Globus pallidus (tissue), 1 donor: Measurements from ENCODE around the gene TMEM92.
"Not testable (repeated sequence)": the region's sequence is repeated elsewhere in the genome, so short reads cannot be mapped to it uniquely, and the experiment has no call there.

ENCODE experiments used
- DNase-seq: peaks from one replicate; pipeline ENCODE4 v3.0.0-alpha.2; 2015; ENCODE audit warnings: low spot score

TMEM92 gene

DNA sequence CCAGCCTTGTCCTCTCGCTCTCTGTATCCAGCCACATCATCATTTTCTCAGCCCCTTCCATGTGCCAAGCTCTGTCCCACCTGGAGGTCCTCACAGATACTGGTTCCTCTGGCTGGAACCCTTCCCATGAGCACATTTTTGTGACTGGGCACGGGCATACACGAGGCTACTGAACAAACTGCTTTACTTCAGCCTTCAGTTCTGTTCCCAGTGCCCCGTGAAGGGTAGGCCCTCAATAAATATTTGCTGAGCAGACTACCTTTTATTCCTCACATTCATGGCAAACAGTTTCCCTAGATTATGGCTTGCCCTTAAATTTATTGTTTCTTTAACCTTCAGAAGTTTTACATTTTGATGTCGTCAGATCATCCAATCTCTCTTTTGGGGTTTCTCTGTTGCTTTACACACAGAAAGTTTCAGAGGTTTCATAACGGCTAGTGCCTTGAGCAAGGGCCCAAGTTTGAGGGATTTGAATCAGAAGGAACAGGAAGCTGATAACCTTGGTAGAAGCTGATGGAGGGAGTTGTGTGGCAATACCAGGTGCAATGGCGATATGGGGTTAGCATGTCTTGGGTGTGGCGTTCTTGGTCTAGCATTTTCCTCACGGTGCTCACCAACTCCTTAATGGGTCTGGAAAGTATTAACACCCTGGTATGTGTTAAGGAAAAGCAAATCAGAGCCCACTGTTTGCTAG is 27.8 kb downstream of the TMEM92 start:
- no peak for DNase-seq

DNA sequence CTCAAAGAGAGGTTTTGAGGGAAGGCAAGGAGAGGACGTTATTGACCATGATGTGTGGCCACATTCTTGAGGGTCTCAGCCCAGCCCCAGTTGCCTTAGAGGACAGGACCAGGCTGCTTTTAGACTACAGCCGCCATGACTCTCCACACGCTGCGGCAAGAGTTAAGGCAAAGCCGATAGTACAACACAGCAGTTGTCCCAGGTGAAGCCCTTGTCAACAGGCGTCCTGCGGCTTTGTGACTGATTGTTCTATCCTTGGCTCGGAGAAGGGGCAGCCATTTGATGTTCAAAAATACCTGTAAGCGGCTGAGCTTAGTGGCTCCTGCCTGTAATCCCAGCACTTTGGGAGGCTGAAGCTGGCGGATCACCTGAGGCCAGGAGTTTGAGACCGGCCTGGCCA is 28.8 kb downstream of the TMEM92 start:
- no peak for DNase-seq

DNA sequence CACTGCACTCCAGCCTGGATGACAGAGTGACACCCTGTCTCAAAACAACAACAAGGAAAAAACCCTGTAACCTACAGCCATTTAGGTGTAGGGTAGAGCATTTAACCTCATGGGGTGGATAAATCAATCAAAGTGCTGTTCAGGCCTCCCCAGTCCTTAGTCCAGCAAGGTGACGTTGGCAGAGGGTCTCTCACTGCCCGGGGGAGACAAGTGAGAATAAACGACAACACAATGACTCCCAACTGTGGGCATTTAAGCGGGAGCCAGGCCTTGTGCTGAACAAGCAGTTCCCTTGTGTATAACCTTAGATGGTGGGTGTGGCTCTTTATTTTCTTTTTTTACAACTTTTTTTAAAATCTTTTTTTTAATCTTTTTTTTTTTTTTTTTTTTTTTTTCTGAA is 29.3 kb downstream of the TMEM92 start:
- DNase-seq, result no peak

DNA sequence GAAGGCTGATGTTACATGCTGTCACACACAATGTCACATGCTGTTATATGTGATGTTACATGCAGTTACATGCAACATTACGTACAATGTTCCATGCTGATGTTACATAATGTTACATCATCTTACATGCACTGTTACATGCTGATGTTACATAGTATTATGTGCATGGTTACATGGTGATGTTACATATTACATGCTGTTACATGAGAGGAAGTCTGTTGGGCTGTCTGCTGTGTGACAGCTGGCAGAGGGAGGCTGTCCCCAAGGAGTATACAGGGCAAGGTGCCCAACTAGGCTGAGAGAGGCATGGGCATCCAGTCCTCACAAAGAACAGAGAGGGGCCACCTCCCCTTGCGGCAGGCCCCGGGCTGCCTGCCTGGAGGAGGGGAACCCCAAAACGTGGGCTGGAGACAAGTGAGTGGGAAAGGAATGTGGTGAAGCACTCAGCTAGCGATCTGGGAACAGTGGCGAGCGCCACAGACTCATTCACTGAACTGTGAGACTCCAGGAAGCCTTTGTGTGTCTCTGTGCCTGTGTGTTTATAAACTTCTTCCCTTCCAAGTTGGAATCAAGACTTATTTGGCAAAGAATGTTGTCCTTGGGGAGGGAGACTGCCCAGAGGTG is 30.6 kb downstream of the TMEM92 start:
- no peak for DNase-seq

DNA sequence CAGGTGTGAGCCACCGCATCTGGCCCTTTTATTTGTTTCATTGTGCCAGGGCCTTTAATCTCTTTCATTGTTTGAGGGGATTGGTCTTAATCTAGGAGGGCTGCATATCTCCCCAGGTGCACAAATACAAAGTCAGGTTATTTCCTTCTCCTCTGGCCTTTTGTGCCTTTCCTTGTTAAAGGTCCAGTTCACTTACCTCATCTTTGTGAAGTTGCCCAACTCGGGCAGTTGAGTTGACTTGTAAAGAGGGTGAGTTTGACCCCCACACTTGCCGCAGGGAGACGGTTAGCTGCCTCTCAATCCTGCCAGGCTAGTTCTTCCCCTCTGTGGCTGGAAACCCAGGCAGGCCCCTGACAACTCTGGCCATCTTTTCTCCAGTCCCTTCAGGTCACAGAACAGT is 33.4 kb downstream of the TMEM92 start:
- DNase-seq, result no peak

DNA sequence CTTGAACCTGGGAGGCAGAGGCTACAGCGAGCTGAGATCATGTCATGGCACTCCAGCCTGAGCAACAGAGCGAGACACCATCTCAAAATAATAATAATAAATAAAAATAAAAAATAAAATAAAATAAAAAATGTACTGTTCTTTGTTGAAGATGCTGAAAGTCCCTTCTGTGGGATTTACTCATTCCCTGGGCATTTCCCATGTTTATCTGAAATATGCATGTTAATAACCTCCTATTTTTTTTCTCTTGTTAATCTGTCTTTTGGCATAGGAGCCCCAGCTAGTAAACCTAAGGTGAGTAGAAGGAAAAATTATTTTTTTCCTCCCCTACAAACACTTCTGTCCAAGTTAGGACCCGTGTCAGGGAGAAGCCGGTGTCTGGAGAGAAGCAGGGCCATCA is 34.4 kb downstream of the TMEM92 start:
- DNase-seq, result no peak

DNA sequence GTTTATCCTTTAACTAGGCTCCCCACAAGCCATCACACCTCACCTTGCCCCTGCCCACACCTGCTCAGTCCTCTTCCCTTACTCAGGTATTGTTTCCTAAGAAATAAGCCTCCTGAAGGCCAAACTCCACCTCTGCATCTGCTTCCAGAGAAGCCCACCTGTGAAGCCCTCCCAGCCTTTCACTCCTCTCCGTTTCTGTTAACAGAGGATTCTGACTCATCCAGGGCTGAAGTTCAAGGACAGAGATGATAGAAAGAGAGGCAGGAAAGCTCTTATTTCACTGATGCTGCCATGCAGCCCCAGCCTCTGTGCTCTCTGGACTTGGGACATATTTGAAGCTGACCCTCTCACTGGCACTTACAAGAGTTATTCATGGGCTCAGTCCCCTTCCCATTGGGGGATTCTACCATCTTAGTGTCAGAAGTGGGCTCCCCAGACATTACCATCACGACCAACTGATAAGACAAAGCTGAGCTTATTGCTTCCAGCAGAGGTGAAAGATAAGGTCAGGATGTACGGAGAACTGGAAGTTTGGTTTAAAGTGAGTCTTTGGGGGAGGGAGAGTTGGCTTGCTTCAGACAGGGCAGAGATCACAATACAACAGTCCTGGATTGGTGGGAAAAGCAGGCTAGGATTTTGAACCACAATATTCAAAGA is 36.3 kb downstream of the TMEM92 start:
- no peak for DNase-seq

DNA sequence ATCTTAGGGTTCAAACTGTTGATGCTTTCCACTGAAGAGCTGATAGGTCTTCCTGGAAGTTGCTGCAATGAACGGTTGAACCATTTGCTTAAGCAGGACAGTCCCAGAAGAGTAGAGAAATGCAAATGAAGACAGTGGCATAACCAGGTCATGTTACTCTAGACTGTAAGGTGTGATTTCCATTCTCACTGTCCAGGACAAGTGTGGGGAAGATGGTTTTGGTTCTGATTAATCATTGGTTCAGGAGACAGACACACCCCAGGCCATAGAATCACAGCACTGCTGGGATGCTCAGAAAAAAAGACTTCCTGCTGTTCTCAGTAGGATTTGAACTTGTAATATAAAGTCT is 36.8 kb downstream of the TMEM92 start:
- no peak for DNase-seq

DNA sequence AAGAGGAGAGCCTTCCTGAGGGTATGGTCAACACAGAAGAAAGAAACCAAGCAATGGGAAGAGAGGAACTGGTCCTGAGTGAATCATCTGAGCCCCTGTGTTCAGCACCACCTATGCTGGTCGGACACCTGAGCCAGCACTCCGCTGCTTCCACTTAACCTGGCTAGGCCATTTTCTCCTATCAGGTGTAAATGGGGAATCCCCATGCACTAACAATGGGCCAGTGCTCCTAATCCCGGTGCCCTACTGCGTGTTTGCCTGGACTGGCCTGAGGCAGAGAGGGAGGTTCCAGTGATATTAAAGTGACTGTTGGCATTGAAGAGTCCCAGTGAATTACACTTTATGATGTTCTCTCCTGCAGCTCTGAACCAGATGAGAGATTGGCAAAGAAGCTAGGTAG is 37.2 kb downstream of the TMEM92 start:
- DNase-seq, result no peak

DNA sequence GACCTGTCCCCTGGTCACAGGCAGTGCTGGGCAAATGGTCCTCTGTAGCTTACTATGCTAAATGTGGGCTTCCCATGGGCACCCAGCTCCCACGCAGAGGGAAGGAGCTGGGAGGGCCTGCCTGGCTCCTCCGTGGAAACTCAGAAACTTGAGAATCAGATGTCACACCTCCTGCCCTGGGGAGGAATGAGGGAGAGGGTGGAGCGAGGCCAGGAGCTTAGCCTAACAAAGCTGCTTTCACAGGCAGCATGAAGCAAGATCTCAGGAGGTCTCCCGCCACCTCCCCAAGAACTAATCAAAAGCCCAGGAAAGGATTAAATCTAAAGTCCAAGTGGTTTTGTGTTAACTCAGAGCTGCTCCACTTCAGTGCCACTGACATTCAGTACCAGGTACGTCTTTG is 38.0 kb downstream of the TMEM92 start:
- DNase-seq, result no peak

DNA sequence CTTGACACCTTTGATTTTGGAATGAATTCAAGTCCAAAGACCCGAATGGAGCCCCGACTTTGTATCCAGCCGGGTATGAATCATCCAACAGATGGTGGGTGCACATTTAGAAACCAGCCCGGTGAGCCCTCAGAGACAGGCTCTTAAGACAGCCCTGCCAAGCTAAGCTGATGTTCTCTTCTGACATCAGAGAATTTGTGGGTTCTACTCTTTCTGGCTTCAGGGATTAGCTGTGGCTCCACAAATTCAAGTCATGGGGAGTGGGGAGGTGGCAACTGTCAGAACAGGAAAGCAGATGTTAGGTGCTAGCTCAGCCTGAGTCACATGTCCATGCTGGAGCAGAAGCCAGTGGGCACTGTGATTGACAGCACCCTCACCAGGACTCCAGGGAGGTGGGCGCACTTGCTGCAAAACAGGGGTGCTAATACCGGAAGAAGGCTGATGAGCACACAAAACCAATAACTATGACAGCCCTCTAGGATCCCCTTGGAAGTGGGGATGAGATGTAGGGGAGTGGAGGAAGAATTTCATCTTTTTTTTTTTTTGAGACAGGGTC is 40.3 kb downstream of the TMEM92 start:
- DNase-seq, result no peak

DNA sequence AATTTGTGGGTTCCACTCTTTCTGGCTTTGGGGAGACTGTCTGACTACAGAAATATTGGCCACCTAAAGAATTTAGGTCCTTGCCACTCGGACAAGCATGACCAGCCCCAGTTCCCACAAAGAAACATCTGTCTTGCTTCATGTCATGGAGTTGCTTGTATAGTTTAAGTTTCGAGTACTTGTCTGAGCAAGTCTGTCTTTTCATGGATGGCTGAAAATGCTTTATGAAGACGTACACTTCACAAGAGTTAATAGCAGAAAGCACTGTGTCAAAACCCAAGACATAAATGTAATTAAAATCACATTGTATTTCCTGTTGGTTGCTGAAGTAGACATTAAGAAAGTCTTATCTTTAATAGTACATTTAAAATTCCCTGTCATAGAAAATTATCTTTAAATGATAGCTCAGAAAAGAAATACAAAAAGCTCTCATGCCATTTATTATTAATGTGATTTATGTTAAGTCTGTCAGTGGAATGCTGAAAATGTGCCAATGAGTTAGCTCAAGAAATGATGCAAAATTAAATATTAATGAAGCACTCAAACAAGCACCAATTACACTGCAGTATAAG is 41.8 kb downstream of the TMEM92 start:
- DNase-seq, result no peak

DNA sequence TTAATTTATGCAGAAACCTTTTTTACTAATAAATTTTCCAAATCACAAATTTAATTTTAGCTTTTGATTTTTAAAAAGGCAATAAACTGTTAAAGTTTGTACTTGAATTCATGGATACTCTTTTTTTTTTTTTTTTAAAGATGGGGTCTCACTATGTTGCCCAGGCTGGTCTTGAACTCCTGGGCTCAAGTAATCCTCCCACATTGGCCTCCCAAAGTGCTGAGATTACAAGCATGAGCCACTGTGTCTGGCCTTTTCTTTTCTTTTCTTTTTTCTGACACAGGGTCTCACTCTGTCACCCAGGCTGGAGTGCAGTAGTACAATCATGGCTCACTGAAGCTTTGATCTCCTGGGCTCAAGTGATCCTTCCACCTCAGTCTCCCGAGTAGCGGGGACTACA is 42.4 kb downstream of the TMEM92 start:
- not testable (repeated sequence) for DNase-seq

DNA sequence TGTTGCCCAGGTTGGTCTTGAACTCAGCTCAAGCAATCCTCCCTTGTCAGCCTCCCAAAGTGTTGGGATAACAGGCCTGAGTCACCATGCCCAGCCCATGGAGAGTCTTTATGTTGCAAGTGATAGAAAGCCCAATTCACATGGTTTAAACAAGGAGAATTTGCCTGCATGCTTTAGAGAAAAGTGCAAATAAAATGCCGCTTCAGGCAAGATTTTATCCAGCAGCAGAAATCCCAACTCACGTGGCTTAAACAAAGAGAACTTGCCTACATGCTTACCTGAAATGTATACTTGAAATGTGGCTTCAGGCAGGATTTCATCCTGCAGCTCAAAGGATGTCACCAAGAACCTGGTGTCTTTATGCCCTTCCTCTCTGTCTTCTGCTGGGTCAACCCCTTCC is 42.9 kb downstream of the TMEM92 start:
- no peak for DNase-seq

DNA sequence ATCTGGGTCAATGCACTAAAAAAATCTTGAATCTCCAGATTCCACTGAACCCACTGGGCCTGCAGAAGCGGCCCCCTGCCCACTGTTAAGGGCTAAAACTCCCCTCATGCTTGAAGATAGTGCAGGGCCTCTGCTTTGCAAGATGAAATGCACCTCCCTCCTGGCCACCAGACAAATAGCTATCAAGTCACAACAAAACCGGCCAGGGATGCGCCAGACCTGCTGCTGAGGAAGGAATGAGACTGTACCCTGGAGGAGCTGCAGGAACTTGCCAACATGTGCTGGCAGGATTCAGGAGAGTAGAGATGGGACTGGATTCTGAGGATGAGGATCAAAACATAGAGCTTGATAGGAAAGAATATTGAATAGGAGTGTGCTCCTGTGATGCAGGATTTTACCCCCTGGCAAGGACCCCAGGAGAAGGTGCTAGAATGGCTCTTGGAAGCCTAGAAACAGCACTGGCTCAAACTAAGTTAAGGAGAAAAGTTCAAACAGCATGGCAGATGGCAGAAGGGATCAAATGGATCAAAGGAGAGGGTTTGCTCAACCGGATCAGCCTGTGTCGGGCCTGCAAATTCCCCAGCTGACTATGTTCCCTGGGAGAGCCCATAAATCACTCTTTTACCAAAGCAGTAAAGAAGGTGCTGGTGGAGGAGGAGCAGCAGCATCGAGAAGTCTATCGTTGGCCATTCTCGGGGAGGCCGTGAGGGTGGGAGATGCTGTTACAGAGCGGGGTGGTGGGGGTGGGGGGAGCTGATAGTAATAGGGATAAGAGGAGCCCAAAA is 44.4 kb downstream of the TMEM92 start:
- DNase-seq, result no peak

DNA sequence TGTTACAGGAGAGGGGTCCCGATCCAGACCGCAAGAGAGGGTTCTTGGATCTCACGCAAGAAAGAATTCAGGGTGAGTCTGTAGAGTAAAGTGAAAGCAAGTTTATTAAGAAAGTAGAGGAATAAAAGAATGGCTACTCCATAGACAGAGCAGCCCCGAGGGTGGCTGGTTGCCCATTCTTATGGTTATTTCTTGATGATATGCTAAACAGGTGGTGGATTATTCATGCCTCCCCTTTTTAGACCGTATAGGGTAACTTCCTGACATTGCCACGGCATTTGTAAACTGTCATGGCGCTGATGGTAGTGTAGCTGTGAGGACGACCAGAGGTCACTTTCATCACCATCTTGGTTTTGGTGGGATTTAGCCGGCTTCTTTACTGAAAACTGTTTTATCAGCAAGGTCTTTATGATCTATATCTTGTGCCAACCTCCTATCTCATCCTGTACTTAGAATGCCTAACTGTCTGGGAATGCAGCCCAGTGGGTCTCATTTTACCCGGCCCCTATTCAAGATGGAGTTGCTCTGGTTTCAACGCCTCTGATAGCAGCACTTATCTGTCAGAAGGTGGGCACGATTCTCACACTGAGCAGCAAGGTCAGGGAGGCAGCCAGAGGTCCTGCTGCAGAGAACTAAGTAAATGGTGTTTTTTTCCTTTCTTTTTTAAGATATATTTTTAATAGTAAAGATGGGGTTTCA is 45.2 kb downstream of the TMEM92 start:
- DNase-seq, result no peak

DNA sequence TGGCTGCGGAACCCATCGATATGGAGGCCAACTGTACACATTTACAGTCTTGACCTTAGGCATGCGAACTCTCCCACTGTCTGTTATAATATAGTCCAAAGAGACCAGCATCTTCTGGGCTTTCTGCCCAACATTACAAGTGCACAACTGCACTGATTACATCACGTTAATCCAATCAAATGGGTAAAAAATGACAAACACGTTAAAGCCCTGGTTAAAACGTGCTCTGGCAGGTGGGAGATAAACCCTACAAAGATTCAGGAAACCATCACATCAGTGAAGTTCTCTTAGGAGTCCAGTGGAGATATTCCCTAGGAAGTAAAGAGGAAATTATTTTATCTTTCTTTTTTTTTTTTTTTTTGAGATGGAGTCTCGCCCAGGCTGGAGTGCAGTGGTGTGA is 48.0 kb downstream of the TMEM92 start:
- no peak for DNase-seq

DNA sequence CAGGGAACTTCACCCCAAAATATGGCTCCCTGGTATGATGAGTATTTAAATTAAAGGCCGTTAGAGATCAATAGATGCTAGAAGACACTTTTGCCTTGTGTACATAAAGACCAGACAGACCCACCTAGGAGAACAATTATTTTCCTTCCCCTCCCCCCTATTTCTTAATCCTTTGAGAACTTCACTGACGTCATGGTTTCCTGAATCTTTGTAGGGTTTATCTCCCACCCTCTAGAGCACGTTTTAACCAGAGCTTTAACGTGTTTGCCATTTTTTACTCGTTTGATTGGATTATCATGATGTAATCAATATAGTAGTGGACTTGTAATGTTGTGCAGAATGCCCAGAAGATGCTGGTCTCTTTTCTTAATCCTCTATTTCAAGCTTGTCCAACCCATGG is 48.8 kb downstream of the TMEM92 start:
- no peak for DNase-seq

DNA sequence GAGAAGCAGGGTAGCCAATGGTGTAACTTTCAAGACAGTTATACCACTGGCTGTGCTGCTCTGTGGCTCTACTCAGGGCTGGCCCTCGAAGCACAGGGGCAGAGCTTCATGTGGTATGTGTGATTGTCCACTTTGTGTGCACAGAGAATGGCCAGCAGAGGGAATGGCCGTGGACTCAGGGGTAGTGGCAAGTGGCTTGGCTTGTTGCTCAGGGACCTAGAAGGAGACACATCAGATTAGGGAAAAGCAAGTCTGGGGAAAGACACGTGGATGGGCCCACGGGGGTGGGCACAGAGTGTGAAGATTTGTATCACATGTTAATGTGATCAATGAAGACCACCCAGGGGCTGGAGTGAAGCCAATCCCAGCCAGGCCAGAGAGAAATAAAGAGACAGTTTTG is 51.6 kb downstream of the TMEM92 start:
- no peak for DNase-seq

DNA sequence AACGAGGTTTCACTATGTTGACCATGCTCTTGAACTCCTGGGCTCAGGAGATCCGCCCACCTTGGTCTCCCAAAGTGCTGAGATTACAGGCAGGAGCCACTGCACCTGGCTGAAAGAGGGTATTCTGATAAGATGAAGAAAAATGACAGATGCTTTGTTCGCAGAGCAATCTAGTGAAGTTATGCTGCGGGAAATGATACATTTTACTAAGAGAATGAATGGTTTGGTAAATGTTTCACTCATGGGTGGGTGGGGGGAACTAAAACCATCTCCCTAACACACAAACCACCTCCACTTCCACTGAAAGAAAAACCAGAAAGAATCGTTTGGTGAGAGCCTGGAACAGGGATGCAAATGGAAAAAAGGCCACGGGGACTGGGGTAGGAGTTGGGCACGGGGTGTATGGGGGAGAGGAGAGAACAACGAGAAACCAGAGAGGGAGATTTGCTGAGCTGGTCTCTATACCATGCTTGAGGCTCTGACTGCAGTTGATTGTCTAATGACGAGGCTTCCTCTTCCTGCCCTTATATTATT is 52.6 kb downstream of the TMEM92 start:
- no peak for DNase-seq
